ENCODE data around the gene TP53RK. TPM values are rescaled to one million over a fixed set of nuclear protein-coding genes. Genes with fewer than 3 reads are reported as not detected.
"Not testable (repeated sequence)": the region's sequence is repeated elsewhere in the genome, so short reads cannot be mapped to it uniquely, and the experiment has no call there.

Gene TP53RK
- total RNA-seq, 5 donors from 2014 or later (not counting 1 experiment from before 2014, with no cell fraction given): 5.8 to 23.2 (median 21.9) TPM

GRCh38 chr20:46681032-46681854 is 8.0 kb downstream of the TP53RK start:
- H3K4me3 Mint-ChIP-seq: no peak overlapping the region
- H3K9me3 Mint-ChIP-seq: no peaks in the 10 kb centered on the region
- ATAC-seq (replicated peaks in 1 of 4) (peak; percentile 71 to 85 (median 76)), DNase-seq (peak; percentile 8 to 79 (median 53))
- WGBS (ENCODE audit: insufficient coverage): 63% methylated on average over 7 of the region's 14 CpGs
- Histone ChIP-seq H3K9me3 (no peaks in the 10 kb centered on the region), H3K4me1 (ENCODE audit: control insufficient read depth in 1 of 2, extremely low read depth in 1 of 2, insufficient read depth in 2 of 2, low read length in 2 of 2) (peaks cover 4 to 8% of the 10 kb centered on the region in 2 experiments), H3K27ac (ENCODE audit: low read length) (no peak overlapping the region), H3K4me3 (ENCODE audit: control insufficient read depth in 1 of 2, extremely low read depth in 1 of 2, low read length in 1 of 2) (no peak overlapping the region), H3K36me3 (ENCODE audit: control insufficient read depth in 2 of 2, extremely low read depth in 1 of 2, insufficient read depth in 1 of 2, low read length in 1 of 2) (peaks cover 3 to 11% of the 10 kb centered on the region in 2 donors), H3K27me3 (replicated peaks in 1 of 2; ENCODE audit: control insufficient read depth in 2 of 2, extremely low read depth in 1 of 2, insufficient read depth in 2 of 2, low read length in 1 of 2) (no peaks in the 10 kb centered on the region)
- CTCF ChIA-PET: interaction anchor here (0.6 to 1.1 kb wide), 4 partner anchors 8 to 940 kb away, joined by 3 to 4 read pairs (median 3); partner anchors contain the start of gene TP53RK (in 1 of the 2)
- H3K27ac Mint-ChIP-seq: no peak overlapping the region
- peaks cover 42 to 48% (median 45%) of the 10 kb centered on the region in 3 donors for H3K4me1 Mint-ChIP-seq
- H3K36me3 Mint-ChIP-seq: peaks cover 8% of the 10 kb centered on the region
- POLR2A ChIA-PET: no interaction called here
- no peaks in the 10 kb centered on the region for H3K27me3 Mint-ChIP-seq

GRCh38 chr20:46680684-46681031 is 8.6 kb downstream of the TP53RK start:
- Mint-ChIP-seq H3K9me3 (no peaks in the 10 kb centered on the region), H3K27ac (no peak overlapping the region), H3K36me3 (peaks cover 3% of the 10 kb centered on the region), H3K4me3 (no peak overlapping the region), H3K27me3 (no peaks in the 10 kb centered on the region), H3K4me1 (peaks cover 36 to 42% (median 39%) of the 10 kb centered on the region in 3 donors)
- H3K4me1 ChIP-seq (ENCODE audit: control insufficient read depth in 1 of 2, extremely low read depth in 1 of 2, insufficient read depth in 2 of 2, low read length in 2 of 2): peaks cover under 1 to 8% of the 10 kb centered on the region in 2 experiments
- no peaks in the 10 kb centered on the region for H3K27me3 ChIP-seq (replicated peaks in 1 of 2; ENCODE audit: control insufficient read depth in 2 of 2, extremely low read depth in 1 of 2, insufficient read depth in 2 of 2, low read length in 1 of 2)
- peaks cover 3 to 9% of the 10 kb centered on the region in 2 donors for H3K36me3 ChIP-seq (ENCODE audit: control insufficient read depth in 2 of 2, extremely low read depth in 1 of 2, insufficient read depth in 1 of 2, low read length in 1 of 2)
- no peak overlapping the region for H3K27ac ChIP-seq (ENCODE audit: low read length)
- no peak for ATAC-seq (replicated peaks in 1 of 4)
- POLR2A ChIA-PET: no interaction called here
- WGBS (ENCODE audit: insufficient coverage): 100% methylated on average over 2 of the region's 2 CpGs
- no peak overlapping the region for H3K4me3 ChIP-seq (ENCODE audit: control insufficient read depth in 1 of 2, extremely low read depth in 1 of 2, low read length in 1 of 2)
- H3K9me3 ChIP-seq: no peaks in the 10 kb centered on the region
- DNase-seq: no peak
- CTCF ChIA-PET: interaction anchor here (0.6 to 1.1 kb wide), 5 partner anchors 9 to 941 kb away, joined by 3 to 4 read pairs (median 3); partner anchors contain the start of gene TP53RK (in 1 of the 2)

DNA sequence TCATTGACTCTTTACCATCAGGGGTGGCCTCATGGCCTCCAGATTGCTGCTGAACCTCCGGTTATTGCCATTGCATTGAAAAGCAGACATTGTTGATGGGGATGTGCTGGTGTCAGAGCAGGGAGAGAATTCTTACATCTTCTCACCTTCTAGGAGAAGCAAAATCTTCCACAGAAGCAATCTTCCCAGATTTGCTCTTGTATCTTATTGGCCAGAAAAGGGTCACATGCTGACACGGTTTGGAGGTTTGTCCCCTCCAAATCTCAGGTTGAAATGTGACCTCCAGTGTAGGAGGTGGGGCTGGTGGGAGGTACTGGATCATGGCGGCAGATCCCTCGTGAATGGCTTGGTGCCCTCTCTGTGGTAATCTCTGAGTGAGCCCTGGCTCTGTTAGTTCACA is 10.7 kb downstream of the TP53RK start:
- CTCF ChIA-PET: no interaction called here
- Histone ChIP-seq H3K27me3 (replicated peaks in 1 of 2; ENCODE audit: control insufficient read depth in 2 of 2, extremely low read depth in 1 of 2, insufficient read depth in 2 of 2, low read length in 1 of 2) (no peaks in the 10 kb centered on the region), H3K4me1 (ENCODE audit: control insufficient read depth in 1 of 2, extremely low read depth in 1 of 2, insufficient read depth in 2 of 2, low read length in 2 of 2) (peaks cover 0 to 8% of the 10 kb centered on the region in 2 experiments), H3K9me3 (no peaks in the 10 kb centered on the region), H3K36me3 (ENCODE audit: control insufficient read depth in 2 of 2, extremely low read depth in 1 of 2, insufficient read depth in 1 of 2, low read length in 1 of 2) (no peaks in the 10 kb centered on the region), H3K4me3 (ENCODE audit: control insufficient read depth in 1 of 2, extremely low read depth in 1 of 2, low read length in 1 of 2) (no peak overlapping the region), H3K27ac (ENCODE audit: low read length) (no peak overlapping the region)
- 100% methylated on average over 2 of the region's 4 CpGs for WGBS (ENCODE audit: insufficient coverage)
- DNase-seq (no peak), ATAC-seq (replicated peaks in 1 of 4) (no peak)
- H3K4me3 Mint-ChIP-seq: no peak overlapping the region
- POLR2A ChIA-PET: no interaction called here
- no peaks in the 10 kb centered on the region for H3K9me3 Mint-ChIP-seq
- H3K27me3 Mint-ChIP-seq: no peaks in the 10 kb centered on the region
- H3K36me3 Mint-ChIP-seq: peaks cover 3% of the 10 kb centered on the region
- H3K27ac Mint-ChIP-seq: no peak overlapping the region
- H3K4me1 Mint-ChIP-seq: peaks cover 20 to 24% (median 20%) of the 10 kb centered on the region in 3 donors

GRCh38 chr20:46677608-46678007 is 11.6 kb downstream of the TP53RK start:
- ChIA-PET POLR2A (no interaction called here), CTCF (no interaction called here)
- H3K27ac Mint-ChIP-seq: no peak overlapping the region
- H3K27ac ChIP-seq (ENCODE audit: low read length): no peak overlapping the region
- peaks cover 0 to 8% of the 10 kb centered on the region in 2 experiments for H3K4me1 ChIP-seq (ENCODE audit: control insufficient read depth in 1 of 2, extremely low read depth in 1 of 2, insufficient read depth in 2 of 2, low read length in 2 of 2)
- no peaks in the 10 kb centered on the region for H3K27me3 Mint-ChIP-seq
- no peaks in the 10 kb centered on the region for H3K9me3 ChIP-seq
- H3K4me3 Mint-ChIP-seq: no peak overlapping the region
- H3K36me3 ChIP-seq (ENCODE audit: control insufficient read depth in 2 of 2, extremely low read depth in 1 of 2, insufficient read depth in 1 of 2, low read length in 1 of 2): no peaks in the 10 kb centered on the region
- H3K27me3 ChIP-seq (replicated peaks in 1 of 2; ENCODE audit: control insufficient read depth in 2 of 2, extremely low read depth in 1 of 2, insufficient read depth in 2 of 2, low read length in 1 of 2): no peaks in the 10 kb centered on the region
- peaks cover 11 to 16% (median 13%) of the 10 kb centered on the region in 3 donors for H3K4me1 Mint-ChIP-seq
- peaks cover 6% of the 10 kb centered on the region for H3K36me3 Mint-ChIP-seq
- ATAC-seq (replicated peaks in 1 of 4): no peak
- H3K9me3 Mint-ChIP-seq: no peaks in the 10 kb centered on the region
- WGBS (ENCODE audit: insufficient coverage): 100% methylated on average over 1 of the region's 5 CpGs
- DNase-seq: no peak
- H3K4me3 ChIP-seq (ENCODE audit: control insufficient read depth in 1 of 2, extremely low read depth in 1 of 2, low read length in 1 of 2): no peak overlapping the region

DNA sequence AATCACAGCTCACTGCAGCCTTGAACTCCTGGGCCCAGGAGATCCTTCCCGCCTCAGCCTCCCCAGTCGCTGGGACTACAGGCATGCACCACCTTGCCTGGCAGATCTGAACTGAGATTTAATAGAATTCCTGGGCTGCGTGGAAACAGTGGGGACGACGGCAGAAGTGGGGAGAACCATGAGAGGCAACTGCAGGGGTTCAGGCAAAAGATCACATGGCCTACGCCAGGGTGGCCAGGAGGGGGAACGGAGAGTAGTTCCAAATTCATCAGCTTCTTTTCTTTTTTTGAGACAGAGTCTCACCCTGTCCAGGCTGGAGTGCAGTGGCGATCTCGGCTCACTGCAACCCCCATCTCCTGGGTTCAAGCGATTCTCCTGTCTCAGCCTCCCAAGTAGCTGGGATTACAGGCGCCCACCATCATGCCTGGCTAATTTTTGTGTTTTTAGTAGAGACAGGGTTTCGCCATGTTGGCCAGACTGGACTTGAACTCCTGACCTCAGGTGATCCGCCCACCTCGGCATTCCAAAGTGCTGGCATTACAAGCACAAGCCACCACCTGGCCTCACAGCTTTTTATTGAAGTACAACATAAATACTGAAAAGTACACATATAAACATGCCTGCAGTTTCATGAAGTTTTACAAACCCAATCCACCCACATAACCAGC is 12.5 kb downstream of the TP53RK start:
- H3K9me3 Mint-ChIP-seq; H3K9me3 ChIP-seq; H3K27ac ChIP-seq (ENCODE audit: low read length); H3K36me3 Mint-ChIP-seq; POLR2A ChIA-PET; H3K27ac Mint-ChIP-seq; CTCF ChIA-PET; H3K4me3 Mint-ChIP-seq; DNase-seq; H3K36me3 ChIP-seq (ENCODE audit: control insufficient read depth in 2 of 2, extremely low read depth in 1 of 2, insufficient read depth in 1 of 2, low read length in 1 of 2); H3K4me1 ChIP-seq (ENCODE audit: control insufficient read depth in 1 of 2, extremely low read depth in 1 of 2, insufficient read depth in 2 of 2, low read length in 2 of 2); H3K4me3 ChIP-seq (ENCODE audit: control insufficient read depth in 1 of 2, extremely low read depth in 1 of 2, low read length in 1 of 2); H3K27me3 ChIP-seq (replicated peaks in 1 of 2; ENCODE audit: control insufficient read depth in 2 of 2, extremely low read depth in 1 of 2, insufficient read depth in 2 of 2, low read length in 1 of 2); ATAC-seq (replicated peaks in 1 of 4); H3K27me3 Mint-ChIP-seq: not testable (repeated sequence)
- peaks cover 8 to 11% (median 10%) of the 10 kb centered on the region in 3 donors for H3K4me1 Mint-ChIP-seq
- 100% methylated on average over 4 of the region's 14 CpGs for WGBS (ENCODE audit: insufficient coverage)

DNA sequence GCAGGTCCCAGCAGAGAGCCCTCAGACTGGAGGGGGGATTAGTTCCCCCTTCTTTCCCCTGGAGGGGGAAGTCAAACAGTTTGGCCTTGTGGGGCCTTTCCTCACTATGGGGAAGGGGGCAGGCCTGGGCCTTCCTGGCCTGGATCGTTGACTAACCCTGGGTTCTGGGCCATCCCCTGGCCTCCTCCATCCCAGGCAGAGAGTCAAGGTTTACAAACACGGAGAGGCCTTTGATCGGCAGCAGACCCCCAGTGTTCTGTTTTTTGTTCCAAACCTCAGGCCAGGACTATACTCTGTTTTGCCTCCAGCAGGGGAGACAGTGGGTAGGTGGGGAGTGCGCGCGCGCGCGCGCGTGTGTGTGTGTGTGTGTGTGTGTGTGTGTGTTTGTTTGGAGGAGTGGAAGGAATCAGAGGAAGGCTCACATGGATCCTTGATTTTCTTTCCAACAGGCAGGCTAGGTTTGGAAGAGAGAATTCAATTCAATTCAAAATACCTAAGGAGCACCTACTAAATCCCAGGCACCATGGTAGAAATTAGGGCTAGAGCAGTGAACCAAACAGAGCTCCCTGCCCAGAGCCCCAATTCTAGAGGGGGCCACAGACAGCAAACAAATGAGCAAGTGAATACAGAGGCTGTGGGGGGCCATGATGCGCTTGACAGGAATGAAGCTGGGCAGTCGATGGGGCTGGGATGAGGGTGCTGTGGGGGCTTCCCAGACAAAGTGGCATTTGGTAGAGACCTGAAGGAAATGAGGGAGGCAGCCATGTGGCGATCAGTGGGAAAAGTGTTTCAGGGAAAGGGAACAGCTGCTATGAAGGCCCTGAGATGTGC is 14.8 kb downstream of the TP53RK start:
- Mint-ChIP-seq H3K36me3 (peaks cover 9% of the 10 kb centered on the region), H3K9me3 (peaks cover 3 to 12% (median 6%) of the 10 kb centered on the region in 3 donors), H3K4me1 (no peaks in the 10 kb centered on the region), H3K27ac (no peak overlapping the region), H3K27me3 (no peaks in the 10 kb centered on the region), H3K4me3 (no peak overlapping the region)
- no peak for ATAC-seq (replicated peaks in 1 of 4)
- Histone ChIP-seq H3K9me3 (no peaks in the 10 kb centered on the region), H3K4me3 (ENCODE audit: control insufficient read depth in 1 of 2, extremely low read depth in 1 of 2, low read length in 1 of 2) (no peak overlapping the region), H3K27me3 (replicated peaks in 1 of 2; ENCODE audit: control insufficient read depth in 2 of 2, extremely low read depth in 1 of 2, insufficient read depth in 2 of 2, low read length in 1 of 2) (no peaks in the 10 kb centered on the region), H3K27ac (ENCODE audit: low read length) (no peak overlapping the region), H3K36me3 (ENCODE audit: control insufficient read depth in 2 of 2, extremely low read depth in 1 of 2, insufficient read depth in 1 of 2, low read length in 1 of 2) (no peaks in the 10 kb centered on the region), H3K4me1 (ENCODE audit: control insufficient read depth in 1 of 2, extremely low read depth in 1 of 2, insufficient read depth in 2 of 2, low read length in 2 of 2) (no peaks in the 10 kb centered on the region)
- 80% methylated on average over 14 of the region's 14 CpGs for WGBS (ENCODE audit: insufficient coverage)
- ChIA-PET CTCF (interaction anchor here in 1 of 2 donors (0.6 kb wide), 1 partner anchor 123 kb away, joined by 4 read pairs; no protein-coding TSS in a partner anchor), POLR2A (interaction anchor here (0.6 to 0.8 kb wide), 3 partner anchors 12 to 77 kb away, joined by 3 to 5 read pairs (median 4); no protein-coding TSS in a partner anchor)
- DNase-seq: no peak

Data from T-cell (primary cell).